Colonic mucosa (tissue), 4 donors: Measurements from ENCODE around the gene PMF1. TPM values are rescaled to one million over a fixed set of nuclear protein-coding genes. Genes with fewer than 3 reads are reported as not detected.

ENCODE experiments used
- DNase-seq: peaks from one replicate; pipeline ENCODE4 v3.0.0-alpha.2; 2020
- H3K27ac ChIP-seq: fragments of 200-600 bp; one replicate; pipeline ENCODE4 v1.8.0; 2021
- H3K27me3 ChIP-seq: fragments of 200-600 bp; one replicate; pipeline ENCODE4 v1.8.0; 2021
- H3K36me3 ChIP-seq: fragments of 200-600 bp; one replicate; pipeline ENCODE4 v1.8.0; 2021
- H3K4me1 ChIP-seq: fragments of 200-600 bp; one replicate; pipeline ENCODE4 v1.8.0; 2021; ENCODE audit warnings: mild to moderate bottlenecking
- H3K4me3 ChIP-seq: fragments of 200-600 bp; one replicate; pipeline ENCODE4 v1.8.0; 2021
- H3K9ac ChIP-seq, 2 donors: one replicate each; pipeline ENCODE4 v1.7.0; 2013; ENCODE audit warnings: control low read depth in 2 of 2, low read depth in 2 of 2, low read length in 2 of 2
- H3K9me3 ChIP-seq: fragments of 200-600 bp; one replicate; pipeline ENCODE4 v1.8.0; 2021
- CTCF ChIP-seq: fragments of 200-600 bp; IDR thresholded peaks from one replicate; pipeline ENCODE4 v1.8.0; 2022; ENCODE audit warnings: antibody characterized with exemption, mild to moderate bottlenecking
- intact Hi-C: fragments of 100-400 bp; cut with DNase I; formaldehyde crosslinking; loops from one replicate; pipeline ENCODE4 v1.14.1; 2022
- total RNA-seq, 2 donors: library from RNA; stranded (reverse); fragmentation: NEBNext Ultra II Directional in 1 of 2; extraction: Animal tissue kit (Norgen Biotek cat#: 25700) in 1 of 2; gene quantifications; one replicate each; pipeline ENCODE4 v1.2.1, GENCODE V29; 2021
- donor health status: healthy.
- donor health status: DM: no; HTN: no; CAD: no.
- donor health status: DM: no; HTN: no; CAD: no.

Gene PMF1
- total RNA-seq, 2 donors from 2014 or later, result 44.4 to 49.4 TPM

- DNase-seq, result no peak
- no peaks in the 10 kb centered on the region for H3K36me3 ChIP-seq
- no peaks in the 10 kb centered on the region for H3K4me1 ChIP-seq
- no peaks in the 10 kb centered on the region for H3K27me3 ChIP-seq
- H3K9ac ChIP-seq, result no peak overlapping the region
- H3K9me3 ChIP-seq, result no peaks in the 10 kb centered on the region
- H3K4me3 ChIP-seq, result no peak overlapping the region
- intact Hi-C loops, result no loop called here
- H3K27ac ChIP-seq, result no peak overlapping the region
- no peak for TF ChIP-seq CTCF
Measured at GRCh38 chr1:156221986-156222692, 9.3 kb downstream of the PMF1 start.

GRCh38 chr1:156225677-156226014 lies 12.8 kb downstream of the PMF1 start:
- no peak for TF ChIP-seq CTCF
- intact Hi-C loops, result loop anchor here (1.0 to 2.0 kb wide), 2 partner anchors 79 to 135 kb away; no protein-coding TSS in a partner anchor

GRCh38 chr1:156226116-156226538 lies 13.3 kb downstream of the PMF1 start:
- H3K9me3 ChIP-seq, result no peaks in the 10 kb centered on the region
- no peak for DNase-seq
- H3K36me3 ChIP-seq, result no peaks in the 10 kb centered on the region
- no peak overlapping the region for H3K9ac ChIP-seq
- no peaks in the 10 kb centered on the region for H3K27me3 ChIP-seq
- no peak for TF ChIP-seq CTCF
- H3K27ac ChIP-seq, result no peak overlapping the region
- no peaks in the 10 kb centered on the region for H3K4me1 ChIP-seq
- H3K4me3 ChIP-seq, result no peak overlapping the region
- intact Hi-C loops, result no loop called here

More at GRCh38 chr1:156225677-156226014, 12.8 kb downstream of the PMF1 start:
- Histone ChIP-seq H3K27me3 (no peaks in the 10 kb centered on the region), H3K9me3 (no peaks in the 10 kb centered on the region), H3K9ac (no peak overlapping the region), H3K36me3 (no peaks in the 10 kb centered on the region), H3K4me1 (no peaks in the 10 kb centered on the region), H3K27ac (no peak overlapping the region), H3K4me3 (no peak overlapping the region)
- no peak for DNase-seq

GRCh38 chr1:156226782-156227181 lies 14.0 kb downstream of the PMF1 start:
- intact Hi-C loops, result no loop called here
- Histone ChIP-seq H3K36me3 (no peaks in the 10 kb centered on the region), H3K9me3 (no peaks in the 10 kb centered on the region), H3K27ac (no peak overlapping the region), H3K4me3 (no peak overlapping the region), H3K9ac (no peak overlapping the region), H3K4me1 (no peaks in the 10 kb centered on the region), H3K27me3 (no peaks in the 10 kb centered on the region)
- no peak for TF ChIP-seq CTCF
- DNase-seq, result no peak

GRCh38 chr1:156228501-156228900 lies 15.7 kb downstream of the PMF1 start:
- intact Hi-C loops, result no loop called here
- Histone ChIP-seq H3K27me3 (no peaks in the 10 kb centered on the region), H3K9ac (no peak overlapping the region), H3K36me3 (no peaks in the 10 kb centered on the region), H3K27ac (no peak overlapping the region), H3K9me3 (no peaks in the 10 kb centered on the region), H3K4me1 (no peaks in the 10 kb centered on the region), H3K4me3 (no peak overlapping the region)
- DNase-seq, result no peak
- TF ChIP-seq CTCF, result no peak
